H1 (cell line): Measurements from ENCODE around the gene CTSA. TPM values are rescaled to one million over a fixed set of nuclear protein-coding genes. Genes with fewer than 3 reads are reported as not detected.

Experiments
- CTCF ChIA-PET: fragments of 300-600 bp; sonication (Branson Sonifier 250); formaldehyde crosslinking; loops from one replicate; lab custom pipeline; 2021; ENCODE audit not compliant: partially characterized antibody; lab: Charles Lee
- POLR2A ChIA-PET: fragments of 300-600 bp; sonication (Branson Sonifier 250); formaldehyde crosslinking; loops from one replicate; lab custom pipeline; 2021; ENCODE audit warnings: inconsistent platforms; ENCODE audit not compliant: partially characterized antibody; lab: Charles Lee
- DNase-seq, 2 experiments: peaks; one replicate each; pipeline versions ENCODE4 v3.0.0 to v3.0.0-alpha.2; 2010 to 2022; ENCODE audit warnings: low spot score in 2 of 2, low read depth in 1 of 2, mixed read lengths in 1 of 2
- FAIRE-seq: peaks from 2 replicates; lab custom pipeline; 2011; peaks lifted over from hg19 to GRCh38; lab: Jason Lieb, UNC
- H2AFZ ChIP-seq: 2 replicates; pipeline ENCODE4 v1.8.1; 2012; ENCODE audit warnings: low read length, inconsistent platforms
- H2AK5ac ChIP-seq: 2 replicates; pipeline ENCODE4 v1.6.1; 2013; ENCODE audit warnings: low read depth, low read length
- H2BK120ac ChIP-seq: replicated peaks from 2 replicates; pipeline ENCODE3; 2013; ENCODE audit warnings: low read depth, low read length, inconsistent platforms
- H2BK12ac ChIP-seq: 2 replicates; pipeline ENCODE4 v1.6.1; 2013; ENCODE audit warnings: low read depth, low read length
- H2BK15ac ChIP-seq: 2 replicates; pipeline ENCODE4 v1.6.1; 2013; ENCODE audit warnings: low read length
- H2BK20ac ChIP-seq: 2 replicates; pipeline ENCODE4 v1.6.1; 2013; ENCODE audit warnings: low read length
- H2BK5ac ChIP-seq: 2 replicates; pipeline ENCODE4 v1.6.1; 2013; ENCODE audit warnings: low read depth, low read length
- H3K14ac ChIP-seq: 2 replicates; pipeline ENCODE4 v1.6.1; 2013; ENCODE audit warnings: inconsistent platforms; ENCODE audit not compliant: insufficient read length
- H3K18ac ChIP-seq: 2 replicates; pipeline ENCODE4 v1.6.1; 2013; ENCODE audit warnings: low read length; ENCODE audit errors: extremely low read depth
- H3K23ac ChIP-seq: 2 replicates; pipeline ENCODE4 v1.6.1; 2013; ENCODE audit warnings: inconsistent platforms; ENCODE audit not compliant: insufficient read length
- H3K23me2 ChIP-seq: 2 replicates; pipeline ENCODE4 v1.6.1; 2013; ENCODE audit warnings: low read depth, low read length
- H3K27ac ChIP-seq: 2 replicates; pipeline ENCODE4 v1.6.1; 2011; ENCODE audit warnings: low read depth, low read length, inconsistent platforms
- H3K27me3 ChIP-seq, 4 experiments: replicated peaks in 1 of 4; 1 replicate in 1 of 4; 2 replicates in 3 of 4; pipeline versions ENCODE4 v1.6.1 to v1.8.1; 2011 to 2013; ENCODE audit warnings: low read length in 3 of 4, mild to moderate bottlenecking in 3 of 4, inconsistent platforms in 2 of 4, mixed read lengths in 2 of 4, moderate library complexity in 1 of 4; ENCODE audit not compliant: control insufficient read depth in 3 of 4, insufficient read depth in 3 of 4; ENCODE audit errors: extremely low read depth in 1 of 4
- H3K36me3 ChIP-seq, 4 experiments: 2 replicates each; pipeline versions ENCODE4 v1.6.1 to v1.8.1; 2011 to 2013; ENCODE audit warnings: mild to moderate bottlenecking in 4 of 4, low read length in 3 of 4, moderate library complexity in 2 of 4, control low read depth in 1 of 4, inconsistent platforms in 1 of 4; ENCODE audit not compliant: insufficient read depth in 4 of 4, control insufficient read depth in 2 of 4
- H3K4ac ChIP-seq: replicated peaks from 2 replicates; pipeline ENCODE3; 2013; ENCODE audit warnings: low read length, low read depth, mixed read lengths, inconsistent platforms; ENCODE audit not compliant: insufficient read length
- H3K4me1 ChIP-seq, 4 experiments: replicated peaks in 1 of 4; 1 replicate in 1 of 4; 2 replicates in 3 of 4; pipeline versions ENCODE4 v1.6.1 to v1.8.1; 2011 to 2013; ENCODE audit warnings: low read length in 3 of 4, inconsistent platforms in 2 of 4, mixed read lengths in 1 of 4; ENCODE audit not compliant: insufficient read depth in 4 of 4, control insufficient read depth in 3 of 4
- H3K4me2 ChIP-seq, 2 experiments: 2 replicates each; pipeline versions ENCODE4 v1.6.1 to v1.8.1; 2011 to 2013; ENCODE audit warnings: low read depth in 2 of 2, low read length in 2 of 2, control low read depth in 1 of 2, inconsistent platforms in 1 of 2, mild to moderate bottlenecking in 1 of 2; ENCODE audit not compliant: insufficient read depth in 1 of 2
- H3K4me3 ChIP-seq, 4 experiments: fragments of 200-600, 300-600 bp in 1 of 4; sonication (generic), shearing (Covaris generic), sonication (Bioruptor Twin) in 1 of 4; 2 replicates each; pipeline versions ENCODE4 v1.5.1 to v1.8.1; 2011 to 2016; ENCODE audit warnings: low read length in 4 of 4, low read depth in 3 of 4, control low read depth in 2 of 4, inconsistent platforms in 2 of 4, mild to moderate bottlenecking in 2 of 4, mixed read lengths in 1 of 4, moderate library complexity in 1 of 4; ENCODE audit not compliant: insufficient read depth in 2 of 4; ENCODE audit errors: extremely low read depth in 1 of 4
- H3K56ac ChIP-seq: replicated peaks from 2 replicates; pipeline ENCODE3; 2013; ENCODE audit warnings: low read depth, mild to moderate bottlenecking, mixed read lengths, low read length, inconsistent platforms; ENCODE audit not compliant: insufficient read length
- H3K79me1 ChIP-seq: 2 replicates; pipeline ENCODE4 v1.6.1; 2013; ENCODE audit warnings: low read depth, low read length, control low read depth
- H3K79me2 ChIP-seq, 2 experiments: 2 replicates each; pipeline versions ENCODE4 v1.6.1 to v1.8.1; 2012 to 2013; ENCODE audit warnings: low read length in 2 of 2, mild to moderate bottlenecking in 2 of 2, inconsistent platforms in 1 of 2; ENCODE audit not compliant: insufficient read depth in 2 of 2, control insufficient read depth in 1 of 2
- H3K9ac ChIP-seq, 4 experiments: replicated peaks in 1 of 4; 1 replicate in 1 of 4; 2 replicates in 3 of 4; pipeline versions ENCODE4 v1.6.1 to v1.8.1; 2011 to 2013; ENCODE audit warnings: low read depth in 3 of 4, low read length in 3 of 4, control low read depth in 2 of 4, mild to moderate bottlenecking in 2 of 4, moderate library complexity in 2 of 4, inconsistent platforms in 1 of 4; ENCODE audit errors: extremely low read depth in 1 of 4
- H3K9me3 ChIP-seq, 2 experiments: 2 replicates each; pipeline versions ENCODE4 v1.6.1 to v1.8.1; 2012 to 2013; ENCODE audit warnings: mild to moderate bottlenecking in 2 of 2, moderate library complexity in 2 of 2, control low read depth in 1 of 2, inconsistent platforms in 1 of 2, low read depth in 1 of 2, low read length in 1 of 2, mixed read lengths in 1 of 2; ENCODE audit not compliant: insufficient read depth in 2 of 2
- H4K20me1 ChIP-seq, 2 experiments: replicated peaks in 1 of 2; 2 replicates each; pipeline versions ENCODE3 to v1.8.1; 2011 to 2013; ENCODE audit warnings: inconsistent platforms in 2 of 2, low read length in 2 of 2, mild to moderate bottlenecking in 1 of 2; ENCODE audit not compliant: insufficient read depth in 2 of 2, control insufficient read depth in 1 of 2
- H4K5ac ChIP-seq: 2 replicates; pipeline ENCODE4 v1.6.1; 2013; ENCODE audit warnings: low read length, low read depth, mixed read lengths, inconsistent platforms; ENCODE audit not compliant: insufficient read length
- H4K8ac ChIP-seq: 2 replicates; pipeline ENCODE4 v1.8.0; 2013; ENCODE audit warnings: mild to moderate bottlenecking, moderate library complexity, low read length, inconsistent platforms; ENCODE audit not compliant: insufficient read depth; ENCODE audit errors: extremely low read depth
- H4K91ac ChIP-seq: replicated peaks from 2 replicates; pipeline ENCODE3; 2013; ENCODE audit warnings: low read length, mixed read lengths, inconsistent platforms; ENCODE audit not compliant: insufficient read length
- JUN ChIP-seq: IDR thresholded peaks from 2 replicates; pipeline ENCODE4 v1.6.1; 2011; ENCODE audit warnings: low read depth, mild to moderate bottlenecking, improper control_type of control experiment, low read length
- JUND ChIP-seq: IDR thresholded peaks from 2 replicates; pipeline ENCODE4 v1.6.1; 2011; ENCODE audit warnings: mild to moderate bottlenecking, improper control_type of control experiment, low read length
- KDM1A ChIP-seq: fragments of 200-600, 300-600 bp; sonication (generic); IDR thresholded peaks from 2 replicates; pipeline ENCODE4 v1.7.1; 2016; ENCODE audit warnings: mild to moderate bottlenecking, low read length, borderline replicate concordance
- KDM4A ChIP-seq: IDR thresholded peaks from one replicate; pipeline ENCODE4 v1.7.1; 2012; ENCODE audit warnings: low read depth, mild to moderate bottlenecking, moderate library complexity, low read length, inconsistent platforms; ENCODE audit not compliant: severe bottlenecking
- PHF8 ChIP-seq: fragments of 200-600 bp; sonication (generic); conservative IDR thresholded peaks from 2 replicates; pipeline ENCODE4 v1.7.1; 2012; ENCODE audit warnings: low read depth, mild to moderate bottlenecking, inconsistent platforms, low read length, moderate library complexity
- RNF2 ChIP-seq: fragments of 200-900, 300-1000 bp; sonication (generic); IDR thresholded peaks from 2 replicates; pipeline ENCODE4 v1.7.1; 2016; ENCODE audit warnings: borderline replicate concordance, low read depth, mild to moderate bottlenecking, antibody characterized with exemption, low read length; ENCODE audit not compliant: poor library complexity, severe bottlenecking; ENCODE audit errors: missing control alignments
- SIN3A ChIP-seq, 2 experiments: IDR thresholded peaks in 1 of 2; conservative IDR thresholded peaks in 1 of 2; 2 replicates each; pipeline ENCODE4 v1.6.1; 2011 to 2012; ENCODE audit warnings: low read length in 2 of 2, improper control_type of control experiment in 1 of 2, low read depth in 1 of 2, mild to moderate bottlenecking in 1 of 2
- SIX5 ChIP-seq: IDR thresholded peaks from 2 replicates; pipeline ENCODE4 v1.6.1; 2011; ENCODE audit warnings: mild to moderate bottlenecking, low read depth, low read length
- SUZ12 ChIP-seq: fragments of 200-600 bp; sonication (generic); IDR thresholded peaks from 2 replicates; pipeline ENCODE4 v1.6.1; 2012; ENCODE audit warnings: mild to moderate bottlenecking, inconsistent platforms, low read length, moderate library complexity, mixed read lengths
- TCF12 ChIP-seq: IDR thresholded peaks from 2 replicates; pipeline ENCODE4 v1.6.1; 2011; ENCODE audit warnings: low read depth, mild to moderate bottlenecking, low read length
- WGBS, 2 experiments: shearing (Covaris generic) in 1 of 2; methylation state at CpG; one replicate each; pipeline versions ENCODE4 v1.1.6 to v1.1.7; 2013 to 2015; ENCODE audit warnings: low lambda C conversion rate in 2 of 2, mixed read lengths in 2 of 2, inconsistent platforms in 1 of 2, low coverage in 1 of 2, missing lambda C conversion rate in 1 of 2; ENCODE audit not compliant: insufficient replicate concordance in 2 of 2, insufficient coverage in 1 of 2, insufficient read length in 1 of 2; ENCODE audit errors: extremely low coverage in 1 of 2, missing lambda C conversion rate in 1 of 2; 5-methylcytosine and 5-hydroxymethylcytosine counted together
- polyA plus RNA-seq, 7 experiments: library from polyadenylated mRNA; depleted of rRNA in 3 of 7; stranded (reverse) in 5 of 7; unstranded in 2 of 7; fragments of >200 nt in 5 of 7; fragments of 200-250 nt in 2 of 7; gene quantifications; 1 replicate in 5 of 7; 2 replicates in 1 of 7; 4 replicates in 1 of 7; pipeline versions ENCODE4 v1.2.1 to v1.2.3, GENCODE V29; 2011 to 2013; ENCODE audit warnings: missing spikeins in 2 of 7, mixed read lengths in 2 of 7
- total RNA-seq: library from RNA; stranded (reverse); fragmentation: NEBNext Ultra II Directional; extraction: Animal tissue kit (Norgen Biotek cat#: 25700); gene quantifications from 2 replicates; pipeline ENCODE4 v1.2.1, GENCODE V29; 2021
- TF ChIP-seq, protein P1 (sequence below): IDR thresholded peaks from 2 replicates; pipeline ENCODE4 v1.6.1; 2012; ENCODE audit warnings: inconsistent platforms

CTSA gene
- total and polyA plus RNA-seq, 2 of the 8 experiments (the other 6 are each of a cell fraction or from before 2014, with no cell fraction given): 49.7 to 74.0 TPM

DNA sequence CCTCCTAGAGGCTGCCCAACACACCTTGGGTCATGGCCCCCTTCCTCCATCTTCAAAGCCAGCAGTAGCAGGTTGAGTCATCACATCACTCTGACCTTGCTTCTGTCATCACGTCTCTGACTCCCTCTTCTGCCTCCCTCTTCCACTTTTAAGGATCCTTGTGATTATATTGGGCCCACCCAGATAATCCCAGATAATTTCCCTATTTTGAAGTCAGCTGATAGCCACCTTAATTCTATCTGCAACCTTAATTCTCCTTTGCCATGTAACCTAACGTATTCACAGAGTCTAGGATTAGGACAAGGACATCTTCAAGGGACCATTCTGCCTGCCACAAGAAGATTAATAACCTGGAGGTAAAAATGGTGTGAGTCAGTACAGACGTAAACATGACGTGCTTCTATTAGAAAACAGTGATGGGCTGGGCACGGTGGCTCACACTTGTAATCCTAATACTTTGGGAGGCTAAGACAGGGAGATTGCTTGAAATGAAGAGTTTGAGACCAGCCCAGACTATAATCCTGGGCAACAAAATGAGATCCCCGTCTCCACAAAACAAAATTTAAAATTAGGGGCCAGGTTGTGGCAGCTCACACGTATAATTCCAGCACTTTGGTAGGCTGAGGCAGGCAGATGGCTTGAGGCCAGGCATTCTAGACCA, 30.4 kb upstream of the CTSA start:
- Histone ChIP-seq H2AK5ac (0 out of 2 replicates have a peak overlapping the region, but pooled peaks have one; percentile 32), H3K4me1 (peaks cover 0 to 6% (median 1%) of the 10 kb centered on the region in 4 experiments; a peak in 4 of 7 replicates), H3K18ac (no peak overlapping the region), H3K9ac (no peak overlapping the region), H3K27me3 (no peaks in the 10 kb centered on the region), H3K27ac (no peak overlapping the region), H3K14ac (no peak overlapping the region), H3K4ac (no peak overlapping the region), H3K9me3 (no peaks in the 10 kb centered on the region), H4K5ac (no peak overlapping the region), H2BK12ac (no peak overlapping the region), H3K36me3 (no peaks in the 10 kb centered on the region; a peak in 1 of 8 replicates), H2BK5ac (no peak overlapping the region), H4K8ac (no peak overlapping the region), H2BK20ac (no peak overlapping the region), H3K79me2 (peaks cover 0 to 15% of the 10 kb centered on the region in 2 experiments; a peak in 1 of 4 replicates), H2AFZ (no peak overlapping the region), H3K56ac (no peak overlapping the region), H4K20me1 (no peaks in the 10 kb centered on the region), H3K4me2 (no peak overlapping the region), H3K23me2 (peaks cover 8% of the 10 kb centered on the region; the same call in 1 of the 2 replicates), H2BK120ac (no peak overlapping the region), H3K4me3 (no peak overlapping the region), H3K79me1 (no peaks in the 10 kb centered on the region; the same call in 1 of the 2 replicates), H2BK15ac (no peak overlapping the region), H4K91ac (no peak overlapping the region), H3K23ac (no peak overlapping the region)
- CTCF ChIA-PET: interaction anchor here (0.6 to 1.2 kb wide), 3 partner anchors 37 to 110 kb away, joined by 3 to 4 read pairs (median 3); no protein-coding TSS in a partner anchor
- no peak for DNase-seq
- FAIRE-seq: no peak
- 87% methylated on average over 7 of the region's 7 CpGs; no CpG with 5 or more reads in 1 of the 2 experiments for WGBS, 2 experiments
- POLR2A ChIA-PET: interaction anchor here (1.1 to 1.2 kb wide), 3 partner anchors 21 to 50 kb away, joined by 3 to 9 read pairs (median 3); partner anchors contain the start of gene ZSWIM1
- no peak for TF ChIP-seq TCF12
- no peak for TF ChIP-seq KDM1A
- TF ChIP-seq SIX5: no peak
- no peak for TF ChIP-seq JUND
- TF ChIP-seq SUZ12: no peak
- TF ChIP-seq, protein P1, sequence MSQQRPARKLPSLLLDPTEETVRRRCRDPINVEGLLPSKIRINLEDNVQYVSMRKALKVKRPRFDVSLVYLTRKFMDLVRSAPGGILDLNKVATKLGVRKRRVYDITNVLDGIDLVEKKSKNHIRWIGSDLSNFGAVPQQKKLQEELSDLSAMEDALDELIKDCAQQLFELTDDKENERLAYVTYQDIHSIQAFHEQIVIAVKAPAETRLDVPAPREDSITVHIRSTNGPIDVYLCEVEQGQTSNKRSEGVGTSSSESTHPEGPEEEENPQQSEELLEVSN: no peak
- TF ChIP-seq PHF8: no peak
- TF ChIP-seq KDM4A: no peak
- no peak for TF ChIP-seq SIN3A (conservative IDR thresholded peaks at IDR 0.05 in 1 of 2, IDR thresholded peaks at IDR 0.05 in 1 of 2; ENCODE audit: low read depth in 1 of 2, low read length in 2 of 2)
- no peak for TF ChIP-seq RNF2
- TF ChIP-seq JUN: no peak
